GM19328 (cell line): Measurements from ENCODE around the gene RAB3GAP1.

Source experiments
- ATAC-seq: cut with Tn5 transposase; IDR thresholded peaks from one replicate; pipeline ENCODE4 v1.9.1; 2021; ENCODE audit warnings: mild to moderate bottlenecking, moderate library complexity; ENCODE audit not compliant: unreplicated experiment

RAB3GAP1 gene

DNA sequence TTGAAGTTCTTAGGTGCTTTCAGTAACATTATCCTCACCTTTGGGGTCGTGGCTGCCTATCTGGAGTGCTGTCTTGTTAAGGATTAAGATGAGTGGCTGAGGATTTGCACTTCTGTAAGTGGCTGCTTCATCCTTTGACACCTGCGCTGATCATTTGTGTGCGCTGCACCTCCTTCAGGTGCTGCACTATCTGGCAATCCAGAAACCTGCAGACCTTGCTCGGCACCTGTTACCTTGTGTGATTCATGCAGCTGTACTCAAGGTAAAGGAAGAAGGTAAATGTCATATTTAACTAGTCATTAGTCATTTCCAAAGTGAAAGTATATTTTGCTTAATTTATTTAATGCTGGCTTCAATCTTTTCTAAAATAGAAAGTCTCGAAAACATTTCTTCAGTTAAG lies 110.3 kb downstream of the RAB3GAP1 start:
- ATAC-seq: no peak

DNA sequence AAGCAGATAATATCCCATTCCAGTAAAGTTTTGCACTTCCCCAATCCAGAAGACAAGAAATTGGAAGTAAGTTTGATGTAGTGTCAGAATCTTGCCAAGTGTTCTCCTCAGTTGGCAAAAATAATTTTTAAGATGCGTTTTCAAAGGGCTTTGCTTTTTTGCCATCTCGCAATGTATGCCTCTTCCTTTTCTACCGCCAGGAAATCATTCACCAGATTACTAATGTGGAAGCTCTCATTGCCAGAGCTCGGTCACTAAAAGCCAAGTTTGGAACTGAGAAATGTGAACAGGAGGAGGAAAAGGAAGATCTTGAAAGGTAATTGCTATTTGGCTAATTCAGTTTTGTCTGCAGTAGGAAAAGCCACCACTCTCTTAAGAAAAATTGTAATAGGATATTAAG lies 110.7 kb downstream of the RAB3GAP1 start:
- no peak for ATAC-seq

DNA sequence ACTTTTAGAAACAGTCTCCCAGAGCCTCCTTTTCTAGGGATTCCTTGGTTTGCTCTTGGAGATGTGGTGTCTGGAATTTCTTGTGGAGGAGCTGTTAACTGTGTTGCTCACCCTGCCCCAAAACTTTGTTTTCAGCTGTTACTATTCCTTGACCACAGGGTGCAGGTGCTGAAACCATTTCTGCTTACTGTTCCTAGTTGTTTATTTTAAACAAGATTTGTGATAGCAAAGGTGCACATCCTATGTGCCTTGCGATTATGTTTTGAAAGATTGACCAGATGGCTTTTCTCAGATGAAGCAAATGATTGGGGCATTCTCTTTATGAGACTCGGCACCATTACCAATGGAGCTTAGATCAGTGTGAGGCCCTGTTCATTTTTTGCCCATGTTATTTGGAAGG lies 111.2 kb downstream of the RAB3GAP1 start:
- no peak for ATAC-seq

DNA sequence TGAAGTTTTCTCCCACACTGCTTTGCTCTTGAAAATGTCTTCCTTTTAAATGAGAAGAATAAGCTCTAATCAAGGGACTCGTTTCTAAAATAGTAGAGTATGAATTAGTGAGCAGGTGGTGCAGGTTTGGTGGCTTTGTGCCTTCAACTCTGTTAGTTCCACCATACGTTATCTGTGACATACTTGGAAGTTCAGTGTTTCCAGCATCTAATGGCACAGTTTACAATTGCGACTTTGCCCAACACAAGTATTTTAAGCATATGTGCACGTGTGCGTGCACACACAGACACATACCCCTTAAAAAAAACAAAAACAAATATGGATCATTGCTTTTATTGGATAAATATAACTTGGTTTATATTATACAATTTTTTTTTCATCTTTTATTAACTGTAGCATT lies 111.8 kb downstream of the RAB3GAP1 start:
- ATAC-seq: no peak

DNA sequence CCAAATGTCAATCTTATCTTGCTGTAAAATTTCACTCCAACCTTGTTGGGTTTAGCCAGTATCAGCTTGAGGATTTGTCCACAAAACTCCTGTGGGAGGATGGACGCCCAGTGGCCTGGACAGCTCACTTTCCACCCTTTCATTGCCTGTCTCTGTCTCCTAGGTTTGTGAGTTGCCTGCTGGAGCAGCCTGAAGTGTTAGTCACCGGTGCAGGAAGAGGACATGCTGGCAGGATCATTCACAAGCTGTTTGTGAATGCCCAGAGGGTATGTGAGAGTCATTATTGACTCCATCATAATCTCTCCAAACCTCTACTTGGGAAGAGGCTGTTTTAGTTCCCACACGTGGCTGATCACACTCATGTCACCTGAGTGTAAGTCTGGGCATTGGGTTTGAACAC lies 112.3 kb downstream of the RAB3GAP1 start:
- no peak for ATAC-seq

DNA sequence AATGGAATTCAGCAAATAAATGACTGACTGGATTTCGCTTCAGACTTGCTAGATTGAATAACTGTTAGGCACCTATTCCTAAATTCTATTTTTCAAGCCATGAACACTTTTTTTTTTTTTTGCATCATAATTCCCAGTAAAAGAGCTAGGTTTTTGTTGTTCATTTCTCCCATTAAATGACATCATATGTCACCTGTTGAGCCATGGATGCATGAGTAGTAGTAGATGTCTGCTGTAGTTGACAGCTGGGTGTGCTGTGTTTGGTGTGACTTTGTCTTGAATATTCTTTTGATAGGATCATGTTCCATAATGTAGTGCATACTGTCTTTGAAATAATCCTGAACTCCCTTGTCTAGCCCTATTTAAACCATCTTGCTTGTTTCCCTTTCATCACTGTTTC lies 115.2 kb downstream of the RAB3GAP1 start:
- ATAC-seq: no peak

DNA sequence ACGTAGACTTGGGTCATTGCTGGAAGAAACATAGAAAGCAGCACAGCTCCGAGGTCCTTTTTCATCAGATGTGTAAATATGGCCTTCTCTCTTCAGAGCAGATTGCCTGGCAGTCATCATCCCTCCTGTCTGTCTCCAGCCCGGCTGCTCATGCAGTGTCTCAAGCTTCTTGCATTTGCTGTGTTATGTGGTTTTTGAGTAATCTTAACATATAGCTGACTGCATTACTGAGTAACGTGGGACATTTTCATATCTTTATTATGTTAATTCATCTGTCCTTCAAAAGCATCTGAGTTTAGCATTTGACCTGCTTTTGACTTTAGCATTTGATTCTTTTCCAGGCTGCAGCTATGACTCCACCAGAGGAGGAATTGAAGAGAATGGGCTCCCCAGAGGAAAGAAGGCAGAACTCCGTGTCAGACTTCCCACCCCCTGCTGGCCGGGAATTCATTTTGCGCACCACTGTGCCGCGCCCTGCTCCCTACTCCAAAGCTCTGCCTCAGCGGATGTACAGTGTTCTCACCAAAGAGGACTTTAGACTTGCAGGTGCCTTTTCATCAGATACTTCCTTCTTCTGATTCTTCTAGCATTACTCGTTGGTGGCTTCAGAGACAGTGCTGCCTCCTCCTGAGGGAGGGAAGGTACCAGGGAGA lies 116.2 kb downstream of the RAB3GAP1 start:
- no peak for ATAC-seq

DNA sequence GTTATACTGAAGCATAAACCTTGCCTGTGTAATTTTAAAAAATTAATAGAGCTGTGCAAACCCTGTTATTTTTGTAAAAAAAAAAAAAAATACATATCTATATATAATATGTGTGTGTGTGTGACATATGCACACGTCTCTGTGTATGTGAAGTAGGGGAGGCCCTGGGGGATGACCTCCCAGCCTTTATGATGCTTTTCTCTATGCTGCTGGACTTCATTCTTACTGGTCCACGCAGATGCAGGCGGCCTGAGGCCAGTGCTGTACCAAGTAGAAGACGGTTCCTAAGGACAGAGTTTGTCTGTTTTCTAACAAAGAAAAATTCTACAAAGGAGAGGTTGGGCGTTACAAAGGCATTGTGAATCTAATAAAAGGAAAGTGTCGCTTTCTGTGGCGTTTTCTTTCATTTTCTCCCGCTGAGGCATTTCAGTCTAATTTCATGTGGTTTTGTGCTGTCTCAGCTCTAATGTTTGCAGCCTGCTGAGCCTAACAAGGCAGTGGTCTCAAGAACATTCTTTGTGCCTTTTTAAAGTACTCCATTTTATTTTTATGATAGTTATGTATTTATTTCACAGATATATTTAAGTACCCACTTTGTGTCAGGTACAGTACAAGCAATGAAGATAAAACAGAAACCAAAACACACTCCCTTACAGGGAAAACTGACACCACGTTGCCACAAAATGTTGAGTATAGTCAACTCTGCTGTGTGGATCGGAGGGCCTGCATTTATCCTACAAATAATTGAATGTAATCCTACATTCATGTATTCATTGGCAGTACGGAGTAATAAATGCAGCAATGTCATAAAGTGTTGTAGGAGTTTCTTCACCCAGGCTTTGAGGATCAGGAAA lies 118.0 kb downstream of the RAB3GAP1 start:
- ATAC-seq: no peak

DNA sequence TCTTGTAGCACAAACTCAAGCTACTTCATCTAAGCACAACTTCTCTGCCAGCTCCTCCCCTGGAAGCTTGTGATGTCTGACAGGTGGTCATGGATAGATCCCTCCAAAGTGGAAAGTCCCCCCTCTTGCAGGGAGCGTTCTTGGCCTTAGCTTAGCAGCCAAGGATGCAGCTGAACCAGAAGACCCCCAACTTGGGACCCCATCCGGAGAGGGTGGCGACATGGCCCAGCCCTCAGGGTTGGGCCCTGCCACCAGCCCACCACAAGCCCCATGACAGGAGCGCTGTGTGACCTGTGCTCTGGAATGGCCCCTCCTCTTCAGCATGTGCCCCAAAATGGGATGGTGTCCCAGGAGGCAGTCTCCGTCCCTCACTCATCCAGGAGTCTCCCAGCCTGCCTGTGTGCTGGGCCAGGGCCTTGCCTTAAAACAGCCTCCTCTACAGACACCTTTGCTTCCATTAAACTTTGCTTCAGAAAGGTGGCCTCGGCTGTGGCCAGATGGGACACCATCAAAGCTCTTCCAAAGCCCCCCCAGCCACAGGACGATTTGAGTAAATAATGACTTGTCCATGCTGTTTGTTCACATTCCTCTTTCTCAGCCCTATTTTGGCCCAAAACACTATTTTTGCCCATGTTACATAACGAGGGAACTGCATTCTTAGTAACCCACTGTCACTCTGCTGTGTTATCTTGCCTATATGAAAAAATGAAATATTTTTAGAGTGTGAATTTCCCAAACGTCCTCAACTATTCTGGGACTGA lies 122.1 kb downstream of the RAB3GAP1 start:
- ATAC-seq: no peak

DNA sequence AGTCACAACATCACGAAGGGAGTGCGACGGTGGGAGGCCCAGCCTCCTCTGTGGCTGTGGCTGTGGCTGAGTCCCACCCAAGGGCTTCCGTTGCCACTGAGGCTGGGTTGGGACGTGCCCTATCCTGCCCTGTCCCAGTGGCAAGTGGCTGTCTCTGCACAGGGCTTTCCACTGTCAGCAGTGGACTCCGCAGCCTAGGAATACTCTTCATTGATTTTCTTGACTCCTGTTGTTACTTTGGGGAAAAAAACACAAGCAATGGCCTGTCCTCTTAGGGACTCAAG lies 122.7 kb downstream of the RAB3GAP1 start:
- no peak for ATAC-seq

DNA sequence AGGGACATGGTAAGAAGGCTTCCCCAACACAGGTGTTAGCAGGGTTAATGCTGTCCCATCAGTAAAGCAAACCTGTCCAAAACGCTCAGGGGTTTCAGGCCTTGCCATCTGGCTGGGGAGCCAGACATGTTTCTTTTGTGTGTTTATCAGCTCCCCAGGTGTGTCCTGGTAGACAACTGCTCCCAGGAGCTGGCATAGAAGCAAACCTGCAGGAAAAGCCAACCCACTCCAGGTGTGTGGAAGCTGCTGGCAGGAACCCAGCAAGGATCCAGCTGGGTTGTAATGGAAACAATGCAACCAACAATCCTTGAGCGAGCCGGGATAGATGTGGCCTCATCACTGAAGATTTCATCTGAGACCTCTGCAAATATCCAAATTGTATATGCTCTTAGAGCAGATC lies 123.1 kb downstream of the RAB3GAP1 start:
- ATAC-seq: no peak

DNA sequence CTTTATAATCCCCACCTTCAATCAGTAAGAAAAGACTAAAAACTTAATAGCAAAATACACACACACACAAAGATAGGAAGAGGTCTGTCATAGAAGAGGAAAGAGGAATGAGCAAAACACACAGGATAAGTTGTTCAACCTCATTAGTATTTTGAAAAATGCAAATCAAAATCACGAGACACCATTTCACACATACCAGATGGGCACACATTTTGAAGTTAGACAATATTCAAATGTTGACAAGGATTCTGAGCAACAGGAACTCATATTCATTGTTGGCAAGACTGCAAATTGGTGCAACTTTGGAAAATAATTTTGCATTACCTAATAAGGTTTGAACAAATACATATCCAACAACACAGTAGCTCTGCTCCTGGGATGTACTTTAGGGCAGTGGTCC lies 127.6 kb downstream of the RAB3GAP1 start:
- ATAC-seq: no peak

DNA sequence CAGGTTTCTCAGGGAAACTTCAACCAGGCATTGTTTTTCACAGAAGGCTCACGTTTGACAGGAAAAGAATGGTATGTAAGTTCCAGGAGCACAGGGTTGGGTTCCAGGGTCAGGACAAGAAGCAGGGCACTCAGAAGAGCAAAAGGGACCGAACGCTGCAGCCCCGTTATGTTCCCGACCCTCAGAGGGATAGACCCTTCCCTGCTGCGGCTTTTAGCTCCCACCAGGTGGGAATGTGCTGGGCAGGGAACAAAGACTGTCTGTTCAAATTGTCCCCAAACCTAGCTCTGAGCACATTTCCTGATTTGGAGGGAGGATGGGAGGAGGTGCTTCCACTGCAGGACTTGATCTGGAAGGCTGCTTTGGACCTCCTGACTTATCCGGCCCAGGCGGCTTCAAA lies 130.1 kb downstream of the RAB3GAP1 start:
- ATAC-seq: no peak

DNA sequence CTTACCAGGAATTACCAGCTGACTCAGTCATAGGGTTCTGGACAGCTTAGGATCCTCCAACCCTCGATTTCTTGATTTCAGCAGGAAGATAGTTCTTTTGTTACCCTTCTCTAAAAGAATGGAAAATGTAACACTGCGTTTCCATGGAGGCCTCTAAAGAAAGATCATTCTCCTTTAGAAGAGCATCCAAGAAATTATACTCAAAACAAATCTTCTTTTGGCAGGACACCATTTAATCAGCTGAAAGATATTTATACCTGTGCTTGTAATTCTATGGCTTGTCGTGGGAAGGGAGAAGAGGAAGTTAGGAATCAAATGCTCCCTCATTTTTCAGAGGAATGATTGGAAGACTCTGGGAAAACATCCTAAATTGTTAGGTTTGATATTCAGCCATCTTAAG lies 130.5 kb downstream of the RAB3GAP1 start:
- no peak for ATAC-seq

DNA sequence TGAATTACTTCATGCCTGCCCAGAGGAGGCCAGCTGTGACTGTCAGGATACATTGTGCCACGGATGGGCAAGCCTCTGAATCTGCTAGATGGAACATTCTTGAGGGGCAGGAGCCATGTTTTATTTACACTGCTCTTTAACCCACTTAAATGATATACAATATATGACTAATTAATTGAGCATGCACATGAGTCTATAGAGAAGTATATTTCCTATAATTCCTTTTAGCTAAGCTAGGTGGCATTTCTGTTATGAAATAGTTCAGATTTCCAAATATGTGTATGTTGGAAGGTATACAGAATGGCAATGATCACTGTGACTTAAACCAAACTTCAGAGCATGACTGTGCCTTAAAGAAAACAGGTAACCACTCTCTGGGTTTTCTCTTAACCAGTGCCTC lies 131.7 kb downstream of the RAB3GAP1 start:
- ATAC-seq: no peak

DNA sequence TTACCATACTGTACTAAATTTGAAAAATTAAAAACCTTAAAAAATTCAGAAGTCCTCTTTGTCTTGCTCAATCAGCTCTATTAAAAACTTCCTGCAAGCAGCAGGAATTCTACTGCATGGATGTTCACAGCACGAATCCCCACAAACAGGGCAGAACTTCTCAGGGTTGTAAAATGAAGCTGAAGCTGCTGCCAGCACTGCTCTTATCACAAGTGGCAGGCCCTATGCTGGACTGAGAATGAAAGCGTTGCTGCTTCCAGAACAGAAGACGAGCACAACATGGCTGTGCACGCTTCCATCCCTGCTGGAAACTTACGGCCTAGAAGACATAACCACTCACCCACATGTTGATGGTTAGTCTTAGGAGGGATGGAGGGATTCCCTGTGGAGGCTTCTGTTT lies 134.0 kb downstream of the RAB3GAP1 start:
- no peak for ATAC-seq

DNA sequence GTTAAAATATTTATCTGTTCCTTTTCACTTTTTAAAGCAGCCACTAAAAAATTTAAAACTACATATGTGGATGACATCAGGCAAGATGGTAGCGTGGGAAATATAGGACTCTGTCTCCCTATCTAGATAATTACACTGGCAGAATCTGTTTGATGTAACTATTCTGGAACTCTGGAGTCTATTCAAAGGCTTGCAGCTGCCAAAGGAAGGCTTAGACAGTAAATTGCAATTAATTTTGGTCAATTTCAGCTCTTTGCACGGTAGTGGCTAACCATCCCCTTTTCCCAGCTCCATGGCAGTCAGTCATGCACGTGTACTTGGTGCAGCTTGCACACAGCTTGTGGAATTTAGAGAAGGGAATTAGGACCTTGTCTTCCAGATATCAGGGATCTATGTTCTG lies 135.2 kb downstream of the RAB3GAP1 start:
- ATAC-seq: no peak

DNA sequence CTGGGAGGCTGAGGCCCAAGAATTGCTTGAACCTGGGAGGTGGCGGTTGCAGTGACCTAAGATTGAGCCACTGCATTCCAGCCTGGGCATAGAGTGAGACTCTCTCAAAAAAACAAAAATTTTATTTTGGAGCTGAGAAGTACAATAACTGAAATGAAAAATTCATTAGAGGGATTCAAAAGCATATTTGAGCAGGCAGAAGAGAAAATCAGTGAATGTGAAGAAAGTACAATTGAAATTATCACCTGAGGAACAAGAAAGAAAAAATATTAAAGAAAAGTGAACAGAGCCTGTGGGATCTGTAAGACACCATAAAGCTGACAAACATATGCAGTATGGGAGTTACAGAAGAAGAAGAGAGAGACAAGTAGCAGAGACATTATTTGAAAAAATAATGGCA lies 137.1 kb downstream of the RAB3GAP1 start:
- ATAC-seq: no peak

DNA sequence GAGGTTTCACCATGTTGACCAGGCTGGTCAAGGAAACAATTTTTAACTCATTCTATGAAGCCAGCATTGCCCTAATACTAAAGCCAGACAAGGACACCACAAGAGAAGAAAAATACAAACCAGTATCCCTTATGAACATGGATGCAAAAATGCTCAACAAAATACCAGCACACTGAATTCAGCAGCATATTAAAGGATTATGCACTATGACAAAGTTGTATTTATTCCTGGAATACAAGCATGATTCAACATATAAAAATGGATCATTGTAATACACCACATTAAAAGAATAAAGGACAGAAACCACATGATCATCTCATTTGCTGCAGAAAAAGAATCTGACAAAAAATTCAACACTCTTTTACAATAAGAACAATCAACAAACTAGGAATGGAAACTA lies 138.7 kb downstream of the RAB3GAP1 start:
- no peak for ATAC-seq

DNA sequence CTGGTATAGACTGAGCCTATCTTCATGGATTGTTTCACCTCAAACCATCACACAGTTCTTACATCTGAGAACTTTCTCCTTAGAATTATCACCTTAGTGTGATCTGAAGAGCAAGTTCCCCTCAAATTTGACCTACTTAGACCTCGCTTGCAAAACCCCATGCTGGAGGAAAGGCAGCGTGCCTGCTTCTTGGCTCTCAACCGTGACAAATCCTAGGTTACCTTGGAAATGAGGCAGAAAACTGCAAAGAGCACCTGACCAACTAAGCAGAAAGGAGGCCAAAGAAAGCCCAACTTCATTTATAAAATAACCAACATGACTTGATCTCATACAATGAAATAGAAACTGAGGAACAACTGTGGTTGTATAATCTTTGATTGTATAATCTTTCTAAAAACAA lies 146.4 kb downstream of the RAB3GAP1 start:
- ATAC-seq: no peak

DNA sequence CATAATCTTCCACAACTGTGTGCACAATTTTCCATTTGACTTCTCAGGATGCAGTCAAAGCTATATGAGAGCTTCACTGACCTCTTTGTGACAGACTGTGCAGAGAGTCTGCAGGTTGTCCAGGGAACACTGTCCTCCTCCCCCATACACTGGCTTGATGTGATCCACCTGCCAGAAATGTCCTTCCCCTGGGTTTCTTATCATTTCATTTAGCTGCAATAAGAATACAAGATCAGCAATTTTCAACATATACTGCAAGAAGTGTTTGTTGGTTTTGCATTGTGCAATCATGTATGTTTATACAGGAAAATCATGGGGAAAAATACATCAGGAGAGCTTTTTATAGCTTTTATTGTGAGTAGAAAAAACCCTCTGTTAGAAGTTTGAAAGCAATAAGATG lies 150.7 kb downstream of the RAB3GAP1 start:
- no peak for ATAC-seq

DNA sequence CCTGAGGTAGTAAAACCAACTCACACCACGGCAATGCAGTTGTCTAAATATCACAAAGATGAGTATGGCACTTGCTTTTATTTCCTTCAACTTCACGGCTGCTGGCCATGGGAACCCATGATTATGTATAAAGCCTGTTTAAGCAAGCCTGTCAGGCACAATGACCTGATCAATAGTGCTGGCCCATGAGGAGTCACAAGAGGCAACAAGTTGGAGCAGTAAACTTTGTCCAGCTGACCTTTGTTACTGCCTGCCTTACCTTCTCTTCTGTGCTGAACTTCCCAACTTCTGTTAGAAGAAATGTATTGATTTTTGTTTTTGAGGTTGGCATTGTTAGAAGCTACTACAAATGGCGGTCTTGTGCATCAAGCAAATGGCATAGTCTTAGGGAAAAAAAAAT lies 151.9 kb downstream of the RAB3GAP1 start:
- no peak for ATAC-seq
